Measurements from ENCODE around the gene RNASE11.

GRCh38 chr14:20611277-20611676 is 23.5 kb upstream of the RNASE11 start:
- TF ChIP-seq POLR2A (IDR thresholded peaks at IDR 0.05; ENCODE audit: low read length), result no peak
- TF ChIP-seq GATA1 (IDR thresholded peaks at IDR 0.05; ENCODE audit: low read depth, low read length), result no peak
